Gastrocnemius medialis (tissue), 4 donors: ENCODE results near the gene ANO10.

ENCODE experiments used
- CTCF ChIP-seq, 5 experiments: fragments of 450-650 bp in 3 of 5; fragments of 200-600 bp in 2 of 5; sonication (generic) in 2 of 5; IDR thresholded peaks in 4 of 5; conservative IDR thresholded peaks in 1 of 5; 1 replicate in 4 of 5; 2 replicates in 1 of 5; pipeline ENCODE4 v1.5.1; 2016 to 2019; ENCODE audit warnings: antibody characterized with exemption in 5 of 5, mild to moderate bottlenecking in 3 of 5, moderate library complexity in 3 of 5
- POLR2A ChIP-seq, 2 donors: fragments of 450-650 bp; IDR thresholded peaks; one replicate each; pipeline ENCODE4 v1.6.1; 2017; ENCODE audit warnings: antibody characterized with exemption in 2 of 2, mild to moderate bottlenecking in 2 of 2, moderate library complexity in 2 of 2

- TF ChIP-seq CTCF (IDR thresholded peaks at IDR 0.05 in 4 of 5, conservative IDR thresholded peaks at IDR 0.05 in 1 of 5) (no peak), POLR2A (IDR thresholded peaks at IDR 0.05) (no peak)
Measured at GRCh38 chr3:43558171-43558570, 63.6 kb downstream of the ANO10 start.
